Hepatocyte (in vitro differentiated cells): Measurements from ENCODE around the gene TGIF1.

Experiments
- EZH2 ChIP-seq: fragments of 200-600 bp; sonication (generic); IDR thresholded peaks from 2 replicates; pipeline ENCODE4 v1.6.1; 2016; ENCODE audit warnings: antibody characterized with exemption, mild to moderate bottlenecking, borderline replicate concordance
- EZH2phosphoT487 ChIP-seq: fragments of 200-600 bp; sonication (generic); IDR thresholded peaks from one replicate; pipeline ENCODE4 v1.6.1; 2018; ENCODE audit warnings: antibody characterized with exemption, mild to moderate bottlenecking, low read depth, moderate library complexity; ENCODE audit not compliant: unreplicated experiment, severe bottlenecking
- TF ChIP-seq, protein P1 (sequence below): fragments of 200-600 bp; sonication (generic); IDR thresholded peaks from 2 replicates; pipeline ENCODE4 v1.5.1; 2016; ENCODE audit warnings: antibody characterized with exemption, mild to moderate bottlenecking; ENCODE audit not compliant: poor library complexity

DNA sequence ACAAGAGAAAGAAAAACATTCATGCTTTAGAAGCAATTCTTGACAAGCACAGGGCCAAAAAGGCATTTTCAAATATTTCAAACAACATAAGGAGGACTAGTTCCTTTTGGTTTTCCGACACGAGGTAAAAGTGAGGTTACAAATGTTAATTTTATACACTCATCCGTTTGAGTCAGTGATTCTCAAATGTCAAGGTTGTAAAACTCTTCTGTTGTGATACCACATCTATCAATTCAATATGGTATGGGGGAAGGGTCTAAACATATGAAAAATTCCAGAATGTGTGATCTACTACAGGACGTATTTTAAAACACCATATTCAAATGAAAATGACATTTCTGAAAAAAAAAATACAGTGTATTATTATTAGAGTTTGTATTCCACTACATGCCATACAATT is 52.7 kb downstream of the TGIF1 start:
- no peak for TF ChIP-seq EZH2
- TF ChIP-seq, protein P1, sequence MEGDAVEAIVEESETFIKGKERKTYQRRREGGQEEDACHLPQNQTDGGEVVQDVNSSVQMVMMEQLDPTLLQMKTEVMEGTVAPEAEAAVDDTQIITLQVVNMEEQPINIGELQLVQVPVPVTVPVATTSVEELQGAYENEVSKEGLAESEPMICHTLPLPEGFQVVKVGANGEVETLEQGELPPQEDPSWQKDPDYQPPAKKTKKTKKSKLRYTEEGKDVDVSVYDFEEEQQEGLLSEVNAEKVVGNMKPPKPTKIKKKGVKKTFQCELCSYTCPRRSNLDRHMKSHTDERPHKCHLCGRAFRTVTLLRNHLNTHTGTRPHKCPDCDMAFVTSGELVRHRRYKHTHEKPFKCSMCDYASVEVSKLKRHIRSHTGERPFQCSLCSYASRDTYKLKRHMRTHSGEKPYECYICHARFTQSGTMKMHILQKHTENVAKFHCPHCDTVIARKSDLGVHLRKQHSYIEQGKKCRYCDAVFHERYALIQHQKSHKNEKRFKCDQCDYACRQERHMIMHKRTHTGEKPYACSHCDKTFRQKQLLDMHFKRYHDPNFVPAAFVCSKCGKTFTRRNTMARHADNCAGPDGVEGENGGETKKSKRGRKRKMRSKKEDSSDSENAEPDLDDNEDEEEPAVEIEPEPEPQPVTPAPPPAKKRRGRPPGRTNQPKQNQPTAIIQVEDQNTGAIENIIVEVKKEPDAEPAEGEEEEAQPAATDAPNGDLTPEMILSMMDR: no peak
- no peak for TF ChIP-seq EZH2phosphoT487
